Measurements from ENCODE around the gene HECTD4. TPM values are rescaled to one million over a fixed set of nuclear protein-coding genes. Genes with fewer than 3 reads are reported as not detected.
A peak's percentile ranks its signal among the peaks of the same experiment; 100 is the strongest.

Gene HECTD4
- total RNA-seq, 1 experiment from 2014 or later: 24.6 TPM

DNA sequence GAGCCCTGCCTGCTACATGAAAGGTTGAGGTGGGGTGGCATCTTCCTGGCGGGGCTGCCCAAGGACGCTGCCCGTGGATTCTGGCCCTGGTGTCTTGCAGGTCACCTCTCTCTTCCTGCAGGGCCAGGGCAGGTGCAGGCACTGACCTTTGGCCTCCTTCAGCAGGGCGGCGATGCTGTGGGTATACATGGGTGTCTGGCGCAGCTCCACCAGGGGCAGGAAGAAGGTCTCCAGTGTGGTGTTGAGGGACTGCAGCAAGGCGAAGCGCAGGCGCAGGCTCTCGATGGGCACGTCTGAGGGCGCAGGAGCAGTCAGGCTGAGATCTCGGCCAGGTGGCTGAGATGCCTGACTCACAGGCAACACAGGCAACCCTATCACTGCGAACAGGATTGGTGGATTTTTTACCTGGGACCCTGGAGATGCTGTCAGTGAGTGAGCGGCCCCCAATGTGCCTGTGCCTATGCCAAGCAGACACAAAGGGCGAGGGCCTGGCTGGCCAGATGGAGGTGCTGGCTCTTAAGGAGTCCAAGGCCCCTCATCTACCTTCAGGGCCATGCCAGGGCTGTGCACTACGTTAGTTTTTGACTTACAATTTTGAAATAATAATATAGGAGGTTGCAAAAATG is 211.1 kb downstream of the HECTD4 start:
- no TSS peak for BruUV-seq (replicated peaks)
- DNase-seq (no peak), ATAC-seq (no peak)
- Histone ChIP-seq H3K36me3 (ENCODE audit: low read depth, low read length) (peaks cover 7% of the 10 kb centered on the region; the same call in 1 of the 2 replicates), H3K27me3 (ENCODE audit: low read length) (no peaks in the 10 kb centered on the region), H3K27ac (ENCODE audit: low read length) (no peak overlapping the region), H2AFZ (ENCODE audit: low read length) (no peak overlapping the region), H3K4me2 (ENCODE audit: low read length) (no peak overlapping the region), H3K9ac (ENCODE audit: low read length) (no peak overlapping the region), H3K79me2 (ENCODE audit: low read length) (no peaks in the 10 kb centered on the region), H3K4me3 (ENCODE audit: low read length) (no peak overlapping the region), H3K9me3 (ENCODE audit: low read length) (no peaks in the 10 kb centered on the region), H3F3A (ENCODE audit: low read length, unreplicated experiment) (no peaks in the 10 kb centered on the region), H4K20me1 (ENCODE audit: low read length) (no peaks in the 10 kb centered on the region), H3K4me1 (ENCODE audit: insufficient read depth, low read length) (no peaks in the 10 kb centered on the region), H3K9me2 (replicated peaks; ENCODE audit: low read length) (no peaks in the 10 kb centered on the region)
- intact Hi-C loops (cut with micrococcal nuclease): no loop called here
- CTCF ChIA-PET: no interaction called here
- TF ChIP-seq, protein P1, sequence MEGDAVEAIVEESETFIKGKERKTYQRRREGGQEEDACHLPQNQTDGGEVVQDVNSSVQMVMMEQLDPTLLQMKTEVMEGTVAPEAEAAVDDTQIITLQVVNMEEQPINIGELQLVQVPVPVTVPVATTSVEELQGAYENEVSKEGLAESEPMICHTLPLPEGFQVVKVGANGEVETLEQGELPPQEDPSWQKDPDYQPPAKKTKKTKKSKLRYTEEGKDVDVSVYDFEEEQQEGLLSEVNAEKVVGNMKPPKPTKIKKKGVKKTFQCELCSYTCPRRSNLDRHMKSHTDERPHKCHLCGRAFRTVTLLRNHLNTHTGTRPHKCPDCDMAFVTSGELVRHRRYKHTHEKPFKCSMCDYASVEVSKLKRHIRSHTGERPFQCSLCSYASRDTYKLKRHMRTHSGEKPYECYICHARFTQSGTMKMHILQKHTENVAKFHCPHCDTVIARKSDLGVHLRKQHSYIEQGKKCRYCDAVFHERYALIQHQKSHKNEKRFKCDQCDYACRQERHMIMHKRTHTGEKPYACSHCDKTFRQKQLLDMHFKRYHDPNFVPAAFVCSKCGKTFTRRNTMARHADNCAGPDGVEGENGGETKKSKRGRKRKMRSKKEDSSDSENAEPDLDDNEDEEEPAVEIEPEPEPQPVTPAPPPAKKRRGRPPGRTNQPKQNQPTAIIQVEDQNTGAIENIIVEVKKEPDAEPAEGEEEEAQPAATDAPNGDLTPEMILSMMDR (conservative IDR thresholded peaks at IDR 0.05; ENCODE audit: low read depth, low read length): no peak
- no peak for TF ChIP-seq EZH2 (IDR thresholded peaks at IDR 0.05; ENCODE audit: low read length, unreplicated experiment)
- no peak for TF ChIP-seq EZH2phosphoT487 (IDR thresholded peaks at IDR 0.05; ENCODE audit: borderline replicate concordance, low read length)
- POLR2A ChIA-PET (ENCODE audit: unreplicated experiment): no interaction called here

DNA sequence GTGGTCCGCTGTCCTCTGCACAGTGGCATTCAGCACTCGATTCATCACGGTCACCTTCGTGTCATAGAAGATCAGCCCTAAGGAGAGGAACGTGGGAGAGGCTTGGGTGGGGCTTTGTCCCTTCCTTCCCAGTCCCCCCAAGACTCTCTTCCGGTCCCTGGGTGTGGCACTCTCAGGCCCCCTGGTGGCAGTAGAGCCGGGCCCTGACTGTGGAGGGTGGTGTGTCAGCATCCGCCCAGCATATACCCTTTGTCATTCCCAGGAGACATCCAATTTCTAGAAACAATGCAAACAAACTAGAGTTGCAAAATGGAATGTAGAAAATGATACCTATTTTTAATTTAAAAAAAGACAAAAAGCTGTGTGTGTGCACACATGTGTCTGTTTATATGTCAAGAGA is 211.9 kb downstream of the HECTD4 start:
- ChIA-PET POLR2A (ENCODE audit: unreplicated experiment) (no interaction called here), CTCF (no interaction called here)
- BruUV-seq (replicated peaks): no TSS peak
- Histone ChIP-seq H2AFZ (ENCODE audit: low read length) (no peak overlapping the region), H3K4me1 (ENCODE audit: insufficient read depth, low read length) (no peaks in the 10 kb centered on the region), H3K27me3 (ENCODE audit: low read length) (no peaks in the 10 kb centered on the region), H3K36me3 (ENCODE audit: low read depth, low read length) (peaks cover 4% of the 10 kb centered on the region; the same call in 1 of the 2 replicates), H3K9ac (ENCODE audit: low read length) (no peak overlapping the region), H4K20me1 (ENCODE audit: low read length) (no peaks in the 10 kb centered on the region), H3K9me2 (replicated peaks; ENCODE audit: low read length) (no peaks in the 10 kb centered on the region), H3K27ac (ENCODE audit: low read length) (no peak overlapping the region), H3K79me2 (ENCODE audit: low read length) (no peaks in the 10 kb centered on the region), H3F3A (ENCODE audit: low read length, unreplicated experiment) (no peaks in the 10 kb centered on the region), H3K4me2 (ENCODE audit: low read length) (no peak overlapping the region), H3K9me3 (ENCODE audit: low read length) (no peaks in the 10 kb centered on the region), H3K4me3 (ENCODE audit: low read length) (no peak overlapping the region)
- TF ChIP-seq EZH2phosphoT487 (IDR thresholded peaks at IDR 0.05; ENCODE audit: borderline replicate concordance, low read length): no peak
- TF ChIP-seq, protein P1 (conservative IDR thresholded peaks at IDR 0.05; ENCODE audit: low read depth, low read length): peak; percentile 79
- DNase-seq: peak; percentile 44
- ATAC-seq: peak; percentile 64
- intact Hi-C loops (cut with micrococcal nuclease): no loop called here

GRCh38 chr12:112169966-112170365 is 212.3 kb downstream of the HECTD4 start:
- ChIA-PET CTCF (no interaction called here), POLR2A (ENCODE audit: unreplicated experiment) (no interaction called here)
- Histone ChIP-seq H3K79me2 (ENCODE audit: low read length) (no peaks in the 10 kb centered on the region), H3K4me3 (ENCODE audit: low read length) (no peak overlapping the region), H3K27me3 (ENCODE audit: low read length) (no peaks in the 10 kb centered on the region), H3K4me2 (ENCODE audit: low read length) (no peak overlapping the region), H3K4me1 (ENCODE audit: insufficient read depth, low read length) (no peaks in the 10 kb centered on the region), H3F3A (ENCODE audit: low read length, unreplicated experiment) (no peaks in the 10 kb centered on the region), H3K36me3 (ENCODE audit: low read depth, low read length) (no peaks in the 10 kb centered on the region), H4K20me1 (ENCODE audit: low read length) (no peaks in the 10 kb centered on the region), H3K9me3 (ENCODE audit: low read length) (no peaks in the 10 kb centered on the region), H3K27ac (ENCODE audit: low read length) (no peak overlapping the region), H2AFZ (ENCODE audit: low read length) (no peak overlapping the region), H3K9ac (ENCODE audit: low read length) (no peak overlapping the region), H3K9me2 (replicated peaks; ENCODE audit: low read length) (no peaks in the 10 kb centered on the region)
- intact Hi-C loops (cut with micrococcal nuclease): no loop called here
- ATAC-seq (no peak), DNase-seq (no peak)
- BruUV-seq (replicated peaks): no TSS peak
- TF ChIP-seq EZH2 (IDR thresholded peaks at IDR 0.05; ENCODE audit: low read length, unreplicated experiment): no peak
- TF ChIP-seq EZH2phosphoT487 (IDR thresholded peaks at IDR 0.05; ENCODE audit: borderline replicate concordance, low read length): no peak

Data from PC-3 (cell line).